Measurements from ENCODE around the gene ASPM.
"Not testable (repeated sequence)": the region's sequence is repeated elsewhere in the genome, so short reads cannot be mapped to it uniquely, and the experiment has no call there.

ASPM gene

GRCh38 chr1:197067457-197067818 is 79.0 kb downstream of the ASPM start:
- DNase-seq, result no peak

- no peak for DNase-seq
Measured at GRCh38 chr1:197066719-197067456, 79.6 kb downstream of the ASPM start, which contains the start of gene F13B. TSS of gene F13B (minus strand) at chr1:197067260. CDS start at chr1:197067223, 37 bp downstream.

GRCh38 chr1:197066277-197066676 is 80.2 kb downstream of the ASPM start:
- no peak for DNase-seq

DNA sequence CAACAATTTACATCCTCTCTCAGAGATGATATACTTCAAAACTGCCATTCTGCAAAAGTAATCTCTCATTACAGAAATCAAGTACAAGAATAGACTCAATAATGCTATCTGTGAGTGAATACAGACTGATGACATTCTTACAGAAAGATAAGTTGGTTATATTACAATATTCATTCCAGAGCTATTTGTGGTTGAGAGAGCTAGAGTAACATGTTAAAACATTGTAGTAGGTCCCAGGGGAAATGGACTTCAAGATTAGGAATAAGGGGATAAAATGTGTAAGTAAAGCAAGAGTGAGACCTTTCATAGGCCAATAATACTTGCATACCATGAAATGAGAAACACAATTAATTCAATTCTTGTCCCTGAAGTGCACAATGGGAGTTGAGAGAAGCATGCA is 80.9 kb downstream of the ASPM start:
- no peak for DNase-seq

- no peak for DNase-seq
Measured at GRCh38 chr1:197063212-197063611, 83.3 kb downstream of the ASPM start.

- DNase-seq, result no peak
Measured at GRCh38 chr1:197062692-197063091, 83.8 kb downstream of the ASPM start.

DNA sequence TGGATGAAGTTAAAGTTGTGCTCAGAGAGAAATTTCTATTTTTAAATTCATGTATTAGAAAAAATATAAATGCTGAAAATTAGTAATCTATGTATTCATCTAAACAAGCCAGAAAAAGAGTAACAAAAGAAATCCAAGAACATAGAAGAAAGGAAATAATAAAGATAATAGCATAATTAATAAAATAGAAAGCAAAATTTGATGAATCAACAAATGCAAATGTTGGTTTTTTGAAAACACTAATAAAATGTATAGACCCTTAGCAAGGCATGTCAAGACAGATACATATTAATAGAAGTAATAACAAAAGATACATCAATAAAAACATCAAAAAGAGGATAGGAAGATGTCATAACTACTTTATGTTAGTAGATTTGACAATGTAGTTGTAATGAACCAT is 97.4 kb downstream of the ASPM start:
- DNase-seq, result no peak

- no peak for DNase-seq
Measured at GRCh38 chr1:197042676-197043341, 103.7 kb downstream of the ASPM start.

GRCh38 chr1:197041486-197042353 is 104.7 kb downstream of the ASPM start:
- no peak for DNase-seq

- DNase-seq, result no peak
Measured at GRCh38 chr1:197036861-197037260, 109.6 kb downstream of the ASPM start.

DNA sequence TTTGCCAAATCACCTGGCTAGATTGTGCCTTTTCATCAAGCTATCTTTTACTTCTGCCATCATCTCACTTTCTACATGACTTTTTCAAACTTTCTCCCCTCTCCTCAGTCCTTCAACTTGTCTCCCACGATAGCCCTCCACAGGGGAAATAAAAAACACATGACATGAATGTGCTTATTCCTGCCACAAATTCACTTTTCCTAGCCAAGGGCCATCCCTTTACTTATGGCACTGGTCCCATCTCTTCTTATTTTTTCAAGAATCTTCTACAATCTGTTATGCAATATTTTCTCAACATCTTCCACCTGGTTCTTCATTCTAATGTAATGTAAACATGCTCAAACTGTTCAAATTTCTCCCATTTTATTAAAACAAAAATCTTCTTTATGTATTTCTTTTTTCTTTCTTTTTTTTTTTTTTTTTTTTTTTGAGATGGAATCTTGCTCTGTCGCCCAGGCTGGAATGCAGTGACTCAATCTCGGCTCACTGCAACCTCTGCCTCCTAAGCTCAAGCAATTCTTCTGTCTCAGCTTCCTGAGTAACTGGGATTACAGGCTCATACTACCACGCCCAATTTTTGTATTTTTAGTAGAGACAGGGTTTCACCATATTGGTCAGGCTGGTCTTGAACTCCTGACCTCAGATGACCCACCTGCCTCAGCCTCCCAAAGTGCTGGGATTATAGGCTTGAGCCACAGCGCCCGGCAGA is 111.7 kb downstream of the ASPM start:
- not testable (repeated sequence) for DNase-seq
